ENCODE measurements around the gene TEX19.
"Not testable (repeated sequence)": the region's sequence is repeated elsewhere in the genome, so short reads cannot be mapped to it uniquely, and the experiment has no call there.

The TEX19 gene

DNA sequence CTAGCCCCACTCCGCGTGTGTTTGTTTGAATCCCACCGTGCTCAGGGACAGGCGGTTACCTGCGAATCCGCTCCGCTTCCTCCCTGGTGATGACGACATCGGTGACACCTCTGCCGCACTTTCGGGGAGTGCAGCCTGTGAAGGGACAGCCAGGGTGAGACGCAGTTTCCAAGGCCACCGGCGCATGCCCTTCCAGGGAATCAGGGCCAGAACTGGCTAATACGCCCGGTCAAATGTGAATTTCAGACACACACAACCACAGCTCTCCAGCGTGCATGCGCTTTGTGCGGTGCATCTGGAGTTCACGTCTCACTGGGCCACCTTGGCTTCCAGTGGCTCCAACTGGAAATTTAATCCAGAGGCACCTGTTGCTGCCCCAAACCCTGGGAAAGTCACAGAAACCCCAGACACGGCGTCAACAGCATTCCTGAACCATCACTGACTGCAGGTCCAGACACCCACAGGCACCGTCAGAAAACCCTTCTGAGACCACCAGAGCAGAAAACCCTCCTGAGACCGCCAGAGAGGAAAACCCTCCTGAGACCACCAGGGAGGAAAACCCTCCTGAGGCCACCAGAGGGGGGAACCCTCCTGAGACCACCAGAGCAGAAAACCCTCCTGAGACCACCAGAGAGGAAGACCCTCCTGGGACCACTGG is 52.5 kb downstream of the TEX19 start:
- DNase-seq (ENCODE audit: low read depth): no peak

DNA sequence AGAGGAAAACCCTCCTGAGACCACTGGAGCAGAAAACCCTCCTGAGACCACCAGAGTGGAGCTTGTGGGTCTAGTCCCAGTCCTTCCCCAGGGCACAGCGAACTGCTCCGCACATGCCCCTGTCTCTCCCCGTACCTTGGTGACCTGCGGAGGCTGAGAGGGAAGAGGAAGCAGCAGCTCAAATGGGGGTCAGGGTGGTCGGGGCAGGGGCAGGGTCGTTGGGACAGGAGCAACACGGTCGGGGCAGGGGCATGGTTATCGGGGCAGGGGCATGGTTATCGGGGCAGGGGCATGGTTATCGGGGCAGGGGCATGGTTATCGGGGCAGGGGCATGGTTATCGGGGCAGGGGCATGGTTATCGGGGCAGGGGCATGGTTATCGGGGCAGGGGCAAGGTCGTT is 53.0 kb downstream of the TEX19 start:
- not testable (repeated sequence) for DNase-seq (ENCODE audit: low read depth)

DNA sequence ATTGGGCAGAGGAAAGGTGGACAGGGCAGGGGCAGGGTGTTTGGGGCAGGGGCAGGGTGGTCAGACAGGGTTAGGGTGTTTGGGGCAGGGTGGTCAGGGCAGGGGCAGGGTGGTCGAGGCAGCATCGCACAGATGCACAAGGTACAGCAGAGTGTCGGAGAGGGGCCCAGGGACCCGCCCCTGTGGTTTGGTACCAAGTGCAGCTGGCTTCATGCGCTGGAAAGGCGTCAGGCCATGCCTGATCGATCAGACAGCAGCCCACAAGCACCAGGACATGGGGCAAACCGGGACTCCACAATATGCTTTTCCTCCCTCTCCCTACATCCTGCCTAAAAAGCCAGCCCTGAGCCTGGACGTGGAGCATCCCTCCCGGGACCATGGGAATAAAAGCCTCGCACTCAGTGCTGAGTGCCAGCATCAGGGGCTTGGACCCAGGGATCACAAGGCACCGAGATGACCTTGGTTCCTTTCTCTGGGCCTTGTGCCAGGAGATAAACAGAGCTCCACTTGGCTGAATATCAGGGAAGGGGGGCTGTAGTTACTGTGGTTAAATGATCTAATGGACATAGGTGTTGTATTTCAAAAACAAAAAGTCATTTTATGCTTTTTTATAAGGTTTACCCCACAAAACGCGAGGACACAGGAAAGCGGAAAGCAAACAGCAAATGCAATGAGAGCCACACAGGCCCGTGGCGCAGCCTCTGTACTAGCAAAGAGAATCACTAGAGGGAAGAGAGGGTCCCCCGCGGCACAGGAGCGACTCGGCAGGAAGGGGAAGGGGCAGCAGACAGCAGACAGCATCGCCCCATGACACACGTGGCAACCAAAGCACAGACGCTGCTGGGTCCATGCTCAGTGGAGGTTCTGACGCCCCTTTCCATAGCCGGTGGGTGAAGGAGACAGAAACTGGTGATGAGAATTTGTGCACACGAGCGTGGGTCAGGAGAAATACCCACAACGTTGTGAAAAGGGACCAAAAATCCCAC is 53.8 kb downstream of the TEX19 start:
- no peak for DNase-seq (ENCODE audit: low read depth)
